GM23248 (cell line): Measurements from ENCODE around the gene LRRC28.

Experiments used
- EZH2 ChIP-seq: fragments of 200-600 bp; sonication (generic); IDR thresholded peaks from 2 replicates; pipeline ENCODE4 v1.6.1; 2018; ENCODE audit warnings: antibody characterized with exemption, mild to moderate bottlenecking; ENCODE audit not compliant: insufficient read depth, poor library complexity, severe bottlenecking
- EZH2phosphoT487 ChIP-seq: fragments of 200-600 bp; sonication (generic); IDR thresholded peaks from 2 replicates; pipeline ENCODE4 v1.6.1; 2018; ENCODE audit warnings: antibody characterized with exemption, moderate library complexity, mild to moderate bottlenecking, low read depth; ENCODE audit not compliant: insufficient read depth

DNA sequence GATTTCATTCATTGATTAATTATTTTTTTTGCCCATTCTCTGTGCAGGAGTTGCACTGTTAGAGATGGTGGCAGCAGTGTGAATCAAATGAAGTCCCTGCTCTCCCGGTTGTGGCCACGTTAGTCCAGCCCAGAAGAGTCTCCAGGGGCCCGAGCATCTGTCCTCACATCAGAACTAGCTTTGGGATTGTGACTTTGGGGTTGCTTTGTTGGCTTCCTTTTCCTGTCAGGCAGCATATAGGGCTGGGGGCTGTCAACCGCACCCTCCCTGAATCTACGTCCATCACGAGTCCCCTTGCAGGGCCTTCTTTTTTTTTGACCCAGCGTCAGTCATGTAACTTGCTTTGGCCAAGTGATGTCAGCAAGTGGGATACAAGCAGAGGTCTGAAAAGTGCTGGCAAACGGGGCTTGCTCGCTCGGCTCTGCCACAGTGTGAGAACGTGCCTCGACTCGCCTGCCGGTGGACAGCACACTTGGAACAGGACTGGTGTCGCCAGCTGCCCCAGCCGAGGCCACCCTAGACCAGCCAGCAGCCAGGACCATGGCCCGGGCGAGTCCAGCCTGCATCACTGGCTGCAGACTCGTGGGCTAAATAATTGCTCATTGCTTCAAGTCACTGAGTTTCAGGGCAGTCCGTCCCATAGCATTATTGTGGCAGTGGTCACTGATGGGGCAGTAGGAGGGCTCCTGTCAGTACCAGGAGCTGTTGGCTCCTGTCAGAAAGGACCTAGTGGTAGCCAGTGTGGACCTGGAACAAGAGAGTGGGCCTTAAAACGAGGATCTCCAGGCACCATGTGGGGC, 162.9 kb downstream of the LRRC28 start:
- TF ChIP-seq EZH2 (no peak), EZH2phosphoT487 (no peak)
